Measurements from ENCODE around the gene COQ9.
"Not testable (repeated sequence)": the region's sequence is repeated elsewhere in the genome, so short reads cannot be mapped to it uniquely, and the experiment has no call there.

The COQ9 gene

GRCh38 chr16:57447186-57447962 lies at the start of gene COQ9, which contains the start of gene CIAPIN1:
Gene COQ9, plus strand, starts transcription at chr16:57447479. Its CDS starts 27 bp downstream, at chr16:57447506.
Gene CIAPIN1, minus strand, starts transcription at chr16:57447385. Its CDS starts 6,457 bp downstream, at chr16:57440928.
- ChIA-PET CTCF (interaction anchor here (0.5 to 2.8 kb wide), 6 partner anchors 13 to 1229 kb away, joined by 3 to 14 read pairs (median 6); partner anchors contain the start of gene POLR2C), POLR2A (ENCODE audit: low non-redundant PET) (interaction anchor here (0.6 to 1.0 kb wide), 4 partner anchors 16 to 339 kb away, joined by 3 read pairs; no protein-coding TSS in a partner anchor)
- peak; percentile 93 for DNase-seq (ENCODE audit: low spot score)
- peak within 1 kb of the TSS; percentile 84 for H3K27ac ChIP-seq
- TF ChIP-seq CTCF (conservative IDR thresholded peaks at IDR 0.05; ENCODE audit: low read depth), result no peak

GRCh38 chr16:57397493-57397892 lies 49.8 kb upstream of the COQ9 start:
- H3K27ac ChIP-seq; POLR2A ChIA-PET (ENCODE audit: low non-redundant PET); DNase-seq (ENCODE audit: low spot score); CTCF ChIA-PET: not testable (repeated sequence)

GRCh38 chr16:57401943-57402640 lies 45.2 kb upstream of the COQ9 start:
- no peak for DNase-seq (ENCODE audit: low spot score)

GRCh38 chr16:57403965-57404817 lies 43.1 kb upstream of the COQ9 start, which contains the start of gene CCL17:
Gene CCL17, plus strand, starts transcription at chr16:57404767. Its CDS starts 9,166 bp downstream, at chr16:57413933.
- ChIA-PET CTCF (interaction anchor here (0.7 to 2.2 kb wide), 2 partner anchors 13 to 32 kb away, joined by 3 to 10 read pairs; no protein-coding TSS in a partner anchor), POLR2A (ENCODE audit: low non-redundant PET) (no interaction called here)
- no peak within 1 kb of the TSS for H3K27ac ChIP-seq
- DNase-seq (ENCODE audit: low spot score), result no peak
- TF ChIP-seq CTCF (conservative IDR thresholded peaks at IDR 0.05; ENCODE audit: low read depth), result no peak

More at GRCh38 chr16:57401943-57402640, 45.2 kb upstream of the COQ9 start:
- no peak for TF ChIP-seq CTCF (conservative IDR thresholded peaks at IDR 0.05; ENCODE audit: low read depth)
- no peak overlapping the region for H3K27ac ChIP-seq
- ChIA-PET CTCF (interaction anchor here (1.1 kb wide), 1 partner anchor 15 kb away, joined by 4 read pairs; no protein-coding TSS in a partner anchor), POLR2A (ENCODE audit: low non-redundant PET) (no interaction called here)

- CTCF ChIA-PET, result interaction anchor here (0.7 to 2.2 kb wide), 2 partner anchors 12 to 33 kb away, joined by 3 to 10 read pairs; no protein-coding TSS in a partner anchor
- DNase-seq (ENCODE audit: low spot score), result no peak
Observed at GRCh38 chr16:57405097-57405496, 42.2 kb upstream of the COQ9 start.

More at GRCh38 chr16:57405097-57405496, 42.2 kb upstream of the COQ9 start:
- POLR2A ChIA-PET (ENCODE audit: low non-redundant PET), result no interaction called here
- no peak for TF ChIP-seq CTCF (conservative IDR thresholded peaks at IDR 0.05; ENCODE audit: low read depth)
- H3K27ac ChIP-seq, result no peak overlapping the region

Measured in RWPE1 (cell line).